Endothelial cell (in vitro differentiated cells): ENCODE measurements around the gene MEI4. TPM values are rescaled to one million over a fixed set of nuclear protein-coding genes. Genes with fewer than 3 reads are reported as not detected.

ENCODE experiments used
- DNase-seq: peaks from one replicate; pipeline ENCODE4 v3.0.0; 2021; ENCODE audit warnings: low spot score
- H3K27ac Mint-ChIP-seq: one replicate; pipeline ENCODE4 v1.8.0; 2021; ENCODE audit warnings: mixed read lengths, inconsistent platforms; ENCODE audit not compliant: unreplicated experiment
- H3K27me3 Mint-ChIP-seq: one replicate; pipeline ENCODE4 v1.8.0; 2021; ENCODE audit warnings: mild to moderate bottlenecking, moderate library complexity, mixed read lengths, inconsistent platforms; ENCODE audit not compliant: unreplicated experiment
- H3K36me3 Mint-ChIP-seq: one replicate; pipeline ENCODE4 v1.8.0; 2021; ENCODE audit warnings: mild to moderate bottlenecking, low read depth, mixed read lengths, inconsistent platforms; ENCODE audit not compliant: unreplicated experiment
- H3K4me1 Mint-ChIP-seq: one replicate; pipeline ENCODE4 v1.8.0; 2021; ENCODE audit warnings: mild to moderate bottlenecking, mixed read lengths, inconsistent platforms; ENCODE audit not compliant: unreplicated experiment
- H3K4me3 Mint-ChIP-seq: one replicate; pipeline ENCODE4 v1.8.0; 2021; ENCODE audit warnings: mild to moderate bottlenecking, mixed read lengths, inconsistent platforms; ENCODE audit not compliant: unreplicated experiment
- H3K9me3 Mint-ChIP-seq: one replicate; pipeline ENCODE4 v1.8.0; 2021; ENCODE audit warnings: mixed read lengths, inconsistent platforms; ENCODE audit not compliant: unreplicated experiment
- CTCF ChIP-seq: fragments of 200-600 bp; sonication (generic); IDR thresholded peaks from one replicate; pipeline ENCODE4 v1.5.0; 2021; ENCODE audit warnings: antibody characterized with exemption; ENCODE audit not compliant: unreplicated experiment
- long read RNA-seq: library from polyadenylated mRNA; unstranded; transcript quantifications from one replicate; pipeline ENCODE4 v2.0.0, GENCODE V29; 2020; ENCODE audit not compliant: unreplicated experiment
- total RNA-seq: library from RNA; stranded (reverse); fragmentation: NEBNext Ultra II Directional; extraction: Animal tissue kit (Norgen Biotek cat#: 25700); gene quantifications from one replicate; pipeline ENCODE4 v1.2.1, GENCODE V29; 2021; ENCODE audit not compliant: unreplicated experiment

MEI4 gene
- total RNA-seq = 0.38 TPM
- long read RNA-seq = 0 reads

- Mint-ChIP-seq H3K27ac (no peak within 1 kb of the TSS), H3K4me3 (no peak within 1 kb of the TSS), H3K9me3 (no peaks in the 10 kb centered on the region), H3K36me3 (no peaks in the 10 kb centered on the region), H3K27me3 (no peaks in the 10 kb centered on the region), H3K4me1 (peaks cover 6% of the 10 kb centered on the region)
- DNase-seq = no peak
- no peak for TF ChIP-seq CTCF
These were observed at the start of gene MEI4 for GRCh38 chr6:77652739-77653138. TSS of gene MEI4 (plus strand) at chr6:77653039. CDS start at chr6:77690672, 37,633 bp downstream.

GRCh38 chr6:77604476-77604875, 48.4 kb upstream of the MEI4 start:
- no peak for TF ChIP-seq CTCF
- Mint-ChIP-seq H3K9me3 (no peaks in the 10 kb centered on the region), H3K27ac (no peak overlapping the region), H3K4me3 (no peak overlapping the region), H3K4me1 (no peaks in the 10 kb centered on the region), H3K36me3 (no peaks in the 10 kb centered on the region), H3K27me3 (no peaks in the 10 kb centered on the region)
- no peak for DNase-seq

GRCh38 chr6:77607004-77607403, 45.8 kb upstream of the MEI4 start:
- Mint-ChIP-seq H3K9me3 (no peaks in the 10 kb centered on the region), H3K36me3 (no peaks in the 10 kb centered on the region), H3K27me3 (no peaks in the 10 kb centered on the region), H3K27ac (no peak overlapping the region), H3K4me3 (no peak overlapping the region), H3K4me1 (no peaks in the 10 kb centered on the region)
- TF ChIP-seq CTCF = no peak
- no peak for DNase-seq

GRCh38 chr6:77609106-77609505, 43.7 kb upstream of the MEI4 start:
- Mint-ChIP-seq H3K27me3 (no peaks in the 10 kb centered on the region), H3K4me1 (no peaks in the 10 kb centered on the region), H3K9me3 (no peaks in the 10 kb centered on the region), H3K4me3 (no peak overlapping the region), H3K27ac (no peak overlapping the region), H3K36me3 (no peaks in the 10 kb centered on the region)
- DNase-seq = no peak
- no peak for TF ChIP-seq CTCF

GRCh38 chr6:77619114-77619513, 33.7 kb upstream of the MEI4 start:
- Mint-ChIP-seq H3K27ac (no peak overlapping the region), H3K27me3 (no peaks in the 10 kb centered on the region)

More at GRCh38 chr6:77619114-77619513, 33.7 kb upstream of the MEI4 start:
- H3K4me1 Mint-ChIP-seq = no peaks in the 10 kb centered on the region
- H3K4me3 Mint-ChIP-seq = no peak overlapping the region
- no peak for TF ChIP-seq CTCF
- no peaks in the 10 kb centered on the region for H3K9me3 Mint-ChIP-seq
- no peaks in the 10 kb centered on the region for H3K36me3 Mint-ChIP-seq
- no peak for DNase-seq
